ENCODE measurements around the gene ITM2C. TPM values are rescaled to one million over a fixed set of nuclear protein-coding genes. Genes with fewer than 3 reads are reported as not detected.

ITM2C gene
- total and polyA plus RNA-seq, 9 of the 15 experiments (the other 6 are each of a cell fraction or from before 2014, with no cell fraction given), result 0.49 to 58.8 (median 21.5) TPM

GRCh38 chr2:230899287-230899686 is 34.5 kb downstream of the ITM2C start:
- FAIRE-seq, result no peak
- ChIA-PET CTCF (ENCODE audit: low intra/inter-chr PET ratio) (no interaction called here), POLR2A (no interaction called here)
- TF ChIP-seq TCF15 (CRISPR knock-in tag; IDR thresholded peaks at IDR 0.05) (no peak), RBFOX2 (IDR thresholded peaks at IDR 0.05; ENCODE audit: low read depth, low read length) (no peak), E2F1 (CRISPR knock-in tag; IDR thresholded peaks at IDR 0.05) (no peak), TAF15 (IDR thresholded peaks at IDR 0.05; ENCODE audit: low read depth, low read length) (no peak), CHD7 (IDR thresholded peaks at IDR 0.05; ENCODE audit: low read depth, low read length) (no peak), ZNF431 (CRISPR knock-in tag; IDR thresholded peaks at IDR 0.05) (no peak)

More at GRCh38 chr2:230899287-230899686, 34.5 kb downstream of the ITM2C start:
- H3K9me3 ChIP-seq (replicated peaks; ENCODE audit: control insufficient read depth, insufficient read depth, low read depth, low read length), result no peaks in the 10 kb centered on the region
- no peak overlapping the region for H3K4me2 ChIP-seq (ENCODE audit: insufficient read depth, low read length)
- 4% methylated on average over 5 of the region's 5 CpGs for WGBS (ENCODE audit: insufficient coverage, low coverage, missing lambda C conversion rate)
- intact Hi-C loops (cut with micrococcal nuclease) (no loop called here), in situ Hi-C loops (cut with MboI) (no loop called here)
- H3K4me3 ChIP-seq, result no peak overlapping the region
- H2AFZ ChIP-seq (ENCODE audit: low read depth, low read length), result no peak overlapping the region
- no peak overlapping the region for H3K27ac ChIP-seq (ENCODE audit: extremely low read depth, low read depth, low read length)
- ATAC-seq (no peak), DNase-seq (ENCODE audit: extremely low read depth in 1 of 4, low spot score in 3 of 4) (no peak)
- no peaks in the 10 kb centered on the region; a peak in 2 of 5 replicates for H3K4me1 ChIP-seq (replicated peaks in 1 of 2; ENCODE audit: control insufficient read depth in 2 of 2, insufficient read depth in 2 of 2, low read length in 2 of 2)
- no peaks in the 10 kb centered on the region for H3K9me1 ChIP-seq (ENCODE audit: control insufficient read depth, insufficient read depth, low read length)
- no TSS peak for BruUV-seq (replicated peaks)
- H3K36me3 ChIP-seq (ENCODE audit: control insufficient read depth, insufficient read depth, low read length), result no peaks in the 10 kb centered on the region
- H3K27me3 ChIP-seq (ENCODE audit: control insufficient read depth in 2 of 2, insufficient read depth in 2 of 2, low read length in 2 of 2), result peaks cover 6 to 27% of the 10 kb centered on the region in 2 experiments; a peak in 4 of 5 replicates
- H4K20me1 ChIP-seq (replicated peaks; ENCODE audit: control insufficient read depth, insufficient read depth, low read length), result no peaks in the 10 kb centered on the region
- H3K9ac ChIP-seq (ENCODE audit: insufficient read depth in 1 of 2, low read depth in 2 of 2, low read length in 2 of 2), result no peak overlapping the region
- H3K79me2 ChIP-seq (ENCODE audit: control insufficient read depth, insufficient read depth, low read length), result no peaks in the 10 kb centered on the region
